HCEC 1CT (cell line): ENCODE data around the gene MIEF1.

Source experiments
- DNase-seq: peaks from one replicate; pipeline ENCODE4 v3.0.0-alpha.2; 2017

Gene MIEF1

GRCh38 chr22:39563571-39564428 is 61.7 kb downstream of the MIEF1 start:
- no peak for DNase-seq

DNA sequence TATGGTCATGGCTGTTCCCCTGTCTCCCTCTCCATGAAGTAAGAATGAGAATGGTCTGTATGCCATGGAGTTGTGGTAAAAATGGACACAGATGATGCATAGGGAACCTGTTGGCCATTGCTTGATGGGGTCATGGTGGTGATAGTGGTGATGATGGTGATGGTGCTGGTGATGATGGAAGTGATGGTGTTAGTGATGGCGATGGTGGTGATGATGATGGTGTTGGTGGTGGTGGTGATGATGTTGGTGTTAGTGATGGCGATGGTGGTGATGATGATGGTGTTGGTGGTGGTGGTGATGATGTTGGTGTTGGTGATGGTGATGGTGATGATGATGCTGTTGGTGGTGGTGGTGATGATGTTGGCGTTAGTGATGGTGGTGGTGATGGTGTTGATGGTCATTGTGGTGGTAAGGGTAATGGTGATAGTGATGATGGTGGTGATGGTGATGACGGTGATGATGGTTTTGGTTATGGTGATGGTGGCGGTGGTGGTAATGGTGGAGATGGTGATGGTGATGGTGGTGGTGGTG is 63.4 kb downstream of the MIEF1 start:
- DNase-seq: no peak

- DNase-seq: no peak
Measured at GRCh38 chr22:39567135-39567946, 65.3 kb downstream of the MIEF1 start.
